GM12878 (cell line): Measurements from ENCODE around the gene SNX11. TPM values are rescaled to one million over a fixed set of nuclear protein-coding genes. Genes with fewer than 3 reads are reported as not detected.
A peak's percentile ranks its signal among the peaks of the same experiment; 100 is the strongest.

Source experiments
- ATAC-seq: fragments of 200-7000 bp; cut with Tn5 transposase; 3 replicates; pipeline ENCODE4 v1.9.1; 2020; ENCODE audit warnings: mild to moderate bottlenecking, moderate library complexity
- BruUV-seq: library from RNA; stranded (reverse); fragments of 400-500 nt; replicated peaks from 2 replicates; lab custom pipeline; 2021; lab: Mats Ljungman, UMichigan
- CTCF ChIA-PET: fragments of 300-600 bp; sonication (Branson Sonifier 250); formaldehyde crosslinking; extraction: SDS; loops from one replicate; lab custom pipeline; 2021; ENCODE audit warnings: inconsistent platforms; lab: Yijun Ruan, JAX
- POLR2A ChIA-PET: fragments of 350-600 bp; formaldehyde crosslinking; extraction: SDS; loops from one replicate; lab custom pipeline; 2021; ENCODE audit warnings: inconsistent platforms; lab: Charles Lee
- RAD21 ChIA-PET: fragments of 300-600 bp; sonication (Branson Sonifier 250); formaldehyde crosslinking; loops from one replicate; lab custom pipeline; 2023; ENCODE audit warnings: antibody characterized with exemption; ENCODE audit not compliant: unreplicated experiment; lab: Charles Lee
- SMC1A ChIA-PET: fragments of 300-600 bp; sonication (Branson Sonifier 250); formaldehyde crosslinking; loops from one replicate; lab custom pipeline; 2023; ENCODE audit not compliant: unreplicated experiment, uncharacterized antibody; lab: Charles Lee
- DNase-seq: peaks from one replicate; pipeline ENCODE4 v3.0.0-alpha.2; 2011; ENCODE audit warnings: low read depth, low spot score
- FAIRE-seq: peaks from 3 replicates; lab custom pipeline; 2011; peaks lifted over from hg19 to GRCh38; lab: Jason Lieb, UNC
- H2AFZ ChIP-seq: 2 replicates; pipeline ENCODE4 v1.6.0; 2011; ENCODE audit warnings: low read depth, low read length, control low read depth; ENCODE audit not compliant: control insufficient read depth
- H3K27ac ChIP-seq: 2 replicates; pipeline ENCODE4 v1.5.1; 2011; ENCODE audit warnings: control low read depth; ENCODE audit not compliant: control insufficient read depth, insufficient read depth
- H3K27me3 ChIP-seq, 2 experiments: replicated peaks in 1 of 2; 2 replicates each; pipeline versions ENCODE4 v1.6.0 to v1.6.1; 2011; ENCODE audit warnings: low read length in 1 of 2; ENCODE audit not compliant: control insufficient read depth in 2 of 2, insufficient read depth in 2 of 2
- H3K36me3 ChIP-seq, 2 experiments: 2 replicates each; pipeline ENCODE4 v1.5.1; 2011; ENCODE audit warnings: low read length in 1 of 2; ENCODE audit not compliant: control insufficient read depth in 2 of 2, insufficient read depth in 2 of 2
- H3K4me1 ChIP-seq: 2 replicates; pipeline ENCODE4 v1.6.1; 2011; ENCODE audit warnings: mild to moderate bottlenecking, low read length, moderate library complexity, mixed read lengths; ENCODE audit not compliant: control insufficient read depth, insufficient read depth
- H3K4me2 ChIP-seq: 2 replicates; pipeline ENCODE4 v1.6.0; 2011; ENCODE audit warnings: control low read depth; ENCODE audit not compliant: control insufficient read depth, insufficient read depth
- H3K4me3 ChIP-seq: fragments of 200-600 bp; sonication (generic); 2 replicates; pipeline ENCODE4 v1.5.1; 2016
- H3K79me2 ChIP-seq: 2 replicates; pipeline ENCODE4 v1.6.0; 2011; ENCODE audit warnings: low read length; ENCODE audit not compliant: control insufficient read depth, insufficient read depth
- H3K9ac ChIP-seq: 2 replicates; pipeline ENCODE4 v1.8.0; 2011; ENCODE audit warnings: low read length, control low read depth, mixed read lengths; ENCODE audit not compliant: control insufficient read depth, insufficient read depth
- H3K9me3 ChIP-seq: replicated peaks from 3 replicates; pipeline ENCODE4 v1.5.1; 2011; ENCODE audit warnings: mild to moderate bottlenecking, low read length; ENCODE audit not compliant: control insufficient read depth, insufficient read depth
- H4K20me1 ChIP-seq: 2 replicates; pipeline ENCODE4 v1.6.0; 2011; ENCODE audit not compliant: control insufficient read depth, insufficient read depth
- CBX5 ChIP-seq: sonication (generic); IDR thresholded peaks from 2 replicates; pipeline ENCODE4 v1.6.1; 2016; ENCODE audit warnings: low read depth, moderate library complexity, mild to moderate bottlenecking, inconsistent platforms
- GATAD2B ChIP-seq: fragments of 450-650 bp; conservative IDR thresholded peaks from 2 replicates; pipeline ENCODE4 v1.6.1; 2017; ENCODE audit warnings: low read depth, mild to moderate bottlenecking, moderate library complexity
- MEF2B ChIP-seq: fragments of 450-650 bp; IDR thresholded peaks from 2 replicates; pipeline ENCODE4 v1.6.1; 2018; ENCODE audit warnings: mild to moderate bottlenecking, moderate library complexity; ENCODE audit not compliant: partially characterized antibody, poor library complexity, severe bottlenecking
- PML ChIP-seq: IDR thresholded peaks from 2 replicates; pipeline ENCODE4 v1.6.1; 2012; ENCODE audit warnings: low read length, inconsistent platforms
- POLR2A ChIP-seq: IDR thresholded peaks from 2 replicates; pipeline ENCODE4 v1.6.1; 2011; ENCODE audit warnings: low read depth, mild to moderate bottlenecking, low read length
- POLR2AphosphoS5 ChIP-seq: IDR thresholded peaks from 2 replicates; pipeline ENCODE4 v1.6.1; 2011; ENCODE audit warnings: mild to moderate bottlenecking, low read length, inconsistent platforms
- RUNX3 ChIP-seq: IDR thresholded peaks from 2 replicates; pipeline ENCODE4 v1.6.1; 2012; ENCODE audit warnings: low read length, inconsistent platforms
- WGBS: methylation state at CpG from one replicate; pipeline ENCODE4 v1.1.6; 2016; ENCODE audit warnings: low lambda C conversion rate; ENCODE audit not compliant: insufficient replicate concordance, insufficient coverage; ENCODE audit errors: missing lambda C conversion rate; 5-methylcytosine and 5-hydroxymethylcytosine counted together
- in situ Hi-C: fragments of 300-500 bp; cut with MboI; formaldehyde crosslinking; loops from 9 replicates; pipeline ENCODE4 v1.14.3; 2018; ENCODE audit warnings: mixed read lengths
- intact Hi-C: fragments of 100-400 bp; cut with micrococcal nuclease; formaldehyde crosslinking; loops from one replicate; pipeline ENCODE4 v1.14.2; 2022; ENCODE audit not compliant: unreplicated experiment
- polyA plus RNA-seq, 11 experiments: library from polyadenylated mRNA; depleted of rRNA in 4 of 11; unstranded in 6 of 11; stranded (reverse) in 5 of 11; fragments of >200 nt; fragmentation: Nextera tagmentation in 4 of 11; fragmentation: Illumina TruSeq in 1 of 11; extraction: Ambion mirVana in 4 of 11; extraction: Trizol in 1 of 11; gene quantifications; 1 replicate in 1 of 11; 2 replicates in 10 of 11; pipeline versions ENCODE4 v1.2.1 to v1.2.3, GENCODE V29; 2011 to 2016; ENCODE audit warnings: inconsistent platforms in 2 of 11, missing spikeins in 2 of 11, low read depth in 1 of 11
- total RNA-seq, 4 experiments: library from RNA; depleted of rRNA in 3 of 4; stranded (reverse); fragments of >200 nt in 3 of 4; fragmentation: Illumina TruSeq in 1 of 4; extraction: Trizol in 1 of 4; gene quantifications; 2 replicates each; pipeline versions ENCODE4 v1.2.1 to v1.2.3, GENCODE V29; 2013 to 2021

Gene SNX11
- total and polyA plus RNA-seq, 10 of the 15 experiments (the other 5 are each of a cell fraction or from before 2014, with no cell fraction given) = 34.2 to 127 (median 61.8) TPM

- CTCF ChIA-PET = interaction anchor here (0.6 to 33.4 kb wide), 7 partner anchors 9 to 472 kb away, joined by 3 to 525 read pairs (median 4); partner anchors contain the start of gene SNX11
- Histone ChIP-seq H3K9ac (no peak overlapping the region), H3K4me2 (no peak overlapping the region), H4K20me1 (peaks cover 2% of the 10 kb centered on the region; the same call in 1 of the 2 replicates), H3K36me3 (peaks cover 19 to 23% of the 10 kb centered on the region in 2 experiments), H3K4me1 (no peaks in the 10 kb centered on the region), H3K27ac (no peak overlapping the region), H3K9me3 (no peaks in the 10 kb centered on the region), H2AFZ (no peak overlapping the region), H3K79me2 (peaks cover 2% of the 10 kb centered on the region), H3K4me3 (no peak overlapping the region), H3K27me3 (no peaks in the 10 kb centered on the region)
- in situ Hi-C loops (no loop called here), intact Hi-C loops (no loop called here)
- 79% methylated on average over 9 of the region's 9 CpGs for WGBS
- POLR2A ChIA-PET = interaction anchor here (0.6 to 1.8 kb wide), 5 partner anchors 10 to 457 kb away, joined by 3 to 6 read pairs (median 3); no protein-coding TSS in a partner anchor
- peak; percentile 55; the same call in 1 of the 2 replicates for TF ChIP-seq PML
- TF ChIP-seq POLR2AphosphoS5 = peak; percentile 50; the same call in 1 of the 2 replicates
- peak; percentile 60 for TF ChIP-seq POLR2A
- TF ChIP-seq MEF2B = no peak
- SMC1A ChIA-PET = interaction anchor here (1.4 to 16.1 kb wide), 4 partner anchors 11 to 48 kb away, joined by 4 to 205 read pairs (median 31); partner anchors contain the start of gene SNX11
- no TSS peak for BruUV-seq
- FAIRE-seq (no peak), ATAC-seq (no peak), DNase-seq (no peak)
- RAD21 ChIA-PET = interaction anchor here (1.0 to 6.1 kb wide), 4 partner anchors 11 to 101 kb away, joined by 3 to 43 read pairs (median 14); no protein-coding TSS in a partner anchor
Observed at GRCh38 chr17:48125829-48126531, 18.4 kb downstream of the SNX11 start.

GRCh38 chr17:48126532-48126850 lies 18.9 kb downstream of the SNX11 start:
- ChIA-PET POLR2A (interaction anchor here (0.6 to 1.8 kb wide), 3 partner anchors 10 to 456 kb away, joined by 3 to 6 read pairs (median 5); no protein-coding TSS in a partner anchor), SMC1A (interaction anchor here (1.4 to 16.1 kb wide), 3 partner anchors 11 to 48 kb away, joined by 4 to 205 read pairs (median 8); no protein-coding TSS in a partner anchor), CTCF (interaction anchor here (0.6 to 33.4 kb wide), 5 partner anchors 14 to 471 kb away, joined by 3 to 525 read pairs (median 4); partner anchors contain the start of gene SNX11), RAD21 (interaction anchor here (1.0 to 6.1 kb wide), 4 partner anchors 11 to 101 kb away, joined by 3 to 43 read pairs (median 14); no protein-coding TSS in a partner anchor)
- H3K4me3 ChIP-seq = no peak overlapping the region
- ATAC-seq = no peak
- intact Hi-C loops (no loop called here), in situ Hi-C loops (no loop called here)
- H3K27me3 ChIP-seq = no peaks in the 10 kb centered on the region
- FAIRE-seq = no peak
- H2AFZ ChIP-seq = no peak overlapping the region
- peaks cover 14 to 18% of the 10 kb centered on the region in 2 experiments for H3K36me3 ChIP-seq
- H3K79me2 ChIP-seq = no peaks in the 10 kb centered on the region
- H3K9me3 ChIP-seq = no peaks in the 10 kb centered on the region
- TF ChIP-seq GATAD2B = no peak
- TF ChIP-seq CBX5 = no peak
- no peak for TF ChIP-seq RUNX3
- peaks cover 2% of the 10 kb centered on the region; the same call in 1 of the 2 replicates for H4K20me1 ChIP-seq
- no peaks in the 10 kb centered on the region for H3K4me1 ChIP-seq
- no peak overlapping the region for H3K27ac ChIP-seq
- BruUV-seq = no TSS peak
- no peak overlapping the region for H3K4me2 ChIP-seq
- no peak for DNase-seq
- WGBS = 89% methylated on average over 7 of the region's 7 CpGs
- H3K9ac ChIP-seq = no peak overlapping the region
